Measurements from ENCODE around the gene CFAP410. TPM values are rescaled to one million over a fixed set of nuclear protein-coding genes. Genes with fewer than 3 reads are reported as not detected.
"Not testable (repeated sequence)": the region's sequence is repeated elsewhere in the genome, so short reads cannot be mapped to it uniquely, and the experiment has no call there.

Gene CFAP410
- polyA plus RNA-seq, 3 donors from 2014 or later: 30.0 to 36.4 (median 31.6) TPM

GRCh38 chr21:44353191-44353970, 14.2 kb upstream of the CFAP410 start, which contains the start of gene TRPM2:
TSS of gene TRPM2 (plus strand) at chr21:44353621. CDS start at chr21:44353701, 80 bp downstream.
- Mint-ChIP-seq H3K9me3 (no peaks in the 10 kb centered on the region), H3K36me3 (peaks cover 5 to 24% (median 23%) of the 10 kb centered on the region in 3 donors), H3K27ac (peak within 1 kb of the TSS; percentile 65 to 82 (median 74)), H3K4me3 (peak within 1 kb of the TSS; percentile 87 to 95 (median 91)), H3K4me1 (peaks cover 50 to 51% of the 10 kb centered on the region in 2 donors), H3K27me3 (ENCODE audit: low read depth in 3 of 3) (peaks cover 2 to 9% (median 2%) of the 10 kb centered on the region in 3 donors)
- DNase-seq: peak; percentile 44 to 51 (median 50)

- peaks cover 3 to 18% (median 17%) of the 10 kb centered on the region in 3 donors for H3K36me3 Mint-ChIP-seq
- no peaks in the 10 kb centered on the region for H3K9me3 Mint-ChIP-seq
- H3K4me1 Mint-ChIP-seq: peaks cover 50 to 51% of the 10 kb centered on the region in 2 donors
- peak overlapping the region; percentile 40 to 75 (median 54) for H3K27ac Mint-ChIP-seq
- H3K4me3 Mint-ChIP-seq: peak overlapping the region; percentile 87 to 95 (median 91)
- DNase-seq: peak; percentile 35 to 50 (median 43)
- peaks cover 2 to 9% (median 5%) of the 10 kb centered on the region in 3 donors for H3K27me3 Mint-ChIP-seq (ENCODE audit: low read depth in 3 of 3)
Observed at GRCh38 chr21:44352253-44352860, 13.2 kb upstream of the CFAP410 start.

- peaks cover 2 to 9% (median 8%) of the 10 kb centered on the region in 3 donors for H3K27me3 Mint-ChIP-seq (ENCODE audit: low read depth in 3 of 3)
- no peak for DNase-seq
- H3K27ac Mint-ChIP-seq: no peak overlapping the region
- peaks cover 48 to 49% of the 10 kb centered on the region in 2 donors for H3K4me1 Mint-ChIP-seq
- H3K36me3 Mint-ChIP-seq: peaks cover 3 to 18% (median 14%) of the 10 kb centered on the region in 3 donors
- peak overlapping the region in 3 of 5 donors; percentile 23 to 91 (median 87) for H3K4me3 Mint-ChIP-seq
- no peaks in the 10 kb centered on the region for H3K9me3 Mint-ChIP-seq
Observed at GRCh38 chr21:44351535-44352252, 12.5 kb upstream of the CFAP410 start.

- peaks cover 0 to 14% (median 6%) of the 10 kb centered on the region in 3 donors for H3K36me3 Mint-ChIP-seq
- no peak overlapping the region for H3K27ac Mint-ChIP-seq
- no peak for DNase-seq
- H3K27me3 Mint-ChIP-seq (ENCODE audit: low read depth in 3 of 3): peaks cover 2 to 15% (median 9%) of the 10 kb centered on the region in 3 donors
- H3K4me1 Mint-ChIP-seq: peaks cover 42 to 46% of the 10 kb centered on the region in 2 donors
- H3K4me3 Mint-ChIP-seq: peak overlapping the region in 3 of 5 donors; percentile 6 to 42 (median 23)
- no peaks in the 10 kb centered on the region for H3K9me3 Mint-ChIP-seq
Observed at GRCh38 chr21:44350773-44351481, 11.7 kb upstream of the CFAP410 start.

GRCh38 chr21:44349847-44350772, 10.9 kb upstream of the CFAP410 start:
- H3K27ac Mint-ChIP-seq: no peak overlapping the region
- DNase-seq: no peak
- H3K36me3 Mint-ChIP-seq: peaks cover 0 to 6% (median 0%) of the 10 kb centered on the region in 3 donors
- H3K4me3 Mint-ChIP-seq: no peak overlapping the region
- H3K9me3 Mint-ChIP-seq: no peaks in the 10 kb centered on the region
- H3K4me1 Mint-ChIP-seq: peaks cover 33 to 39% of the 10 kb centered on the region in 2 donors
- H3K27me3 Mint-ChIP-seq (ENCODE audit: low read depth in 3 of 3): peaks cover 2 to 15% (median 9%) of the 10 kb centered on the region in 3 donors

GRCh38 chr21:44349416-44349846, 10.2 kb upstream of the CFAP410 start:
- no peak for DNase-seq
- H3K27me3 Mint-ChIP-seq (ENCODE audit: low read depth in 3 of 3): peaks cover 2 to 15% (median 10%) of the 10 kb centered on the region in 3 donors
- H3K27ac Mint-ChIP-seq: no peak overlapping the region
- H3K36me3 Mint-ChIP-seq: peaks cover 0 to under 1% (median 0%) of the 10 kb centered on the region in 3 donors
- no peak overlapping the region for H3K4me3 Mint-ChIP-seq
- peaks cover 27 to 32% of the 10 kb centered on the region in 2 donors for H3K4me1 Mint-ChIP-seq
- no peaks in the 10 kb centered on the region for H3K9me3 Mint-ChIP-seq

- H3K4me1 Mint-ChIP-seq: peaks cover 21 to 27% of the 10 kb centered on the region in 2 donors
- peak overlapping the region in 1 of 5 donors; percentile 39 for H3K4me3 Mint-ChIP-seq
- H3K27ac Mint-ChIP-seq: no peak overlapping the region
- no peak for DNase-seq
- H3K9me3 Mint-ChIP-seq: no peaks in the 10 kb centered on the region
- H3K27me3 Mint-ChIP-seq (ENCODE audit: low read depth in 3 of 3): peaks cover 2 to 15% (median 10%) of the 10 kb centered on the region in 3 donors
- no peaks in the 10 kb centered on the region for H3K36me3 Mint-ChIP-seq
Observed at GRCh38 chr21:44348861-44349260, 9.7 kb upstream of the CFAP410 start.

- no peak for DNase-seq
- no peaks in the 10 kb centered on the region for H3K36me3 Mint-ChIP-seq
- no peaks in the 10 kb centered on the region for H3K9me3 Mint-ChIP-seq
- H3K27ac Mint-ChIP-seq: no peak overlapping the region
- H3K4me1 Mint-ChIP-seq: peaks cover 12 to 18% of the 10 kb centered on the region in 2 donors
- peaks cover 6 to 15% (median 10%) of the 10 kb centered on the region in 3 donors for H3K27me3 Mint-ChIP-seq (ENCODE audit: low read depth in 3 of 3)
- H3K4me3 Mint-ChIP-seq: peak overlapping the region in 1 of 5 donors; percentile 18
Observed at GRCh38 chr21:44347911-44348451, 8.8 kb upstream of the CFAP410 start.

GRCh38 chr21:44345495-44345894, 6.3 kb upstream of the CFAP410 start:
- no peak overlapping the region for H3K4me3 Mint-ChIP-seq
- no peaks in the 10 kb centered on the region for H3K9me3 Mint-ChIP-seq
- H3K36me3 Mint-ChIP-seq: no peaks in the 10 kb centered on the region
- H3K27me3 Mint-ChIP-seq (ENCODE audit: low read depth in 3 of 3): peaks cover 6 to 9% (median 8%) of the 10 kb centered on the region in 3 donors
- H3K27ac Mint-ChIP-seq: no peak overlapping the region
- H3K4me1 Mint-ChIP-seq: peaks cover 6 to 8% of the 10 kb centered on the region in 2 donors
- no peak for DNase-seq

GRCh38 chr21:44344541-44345183, 5.5 kb upstream of the CFAP410 start:
- Mint-ChIP-seq H3K4me1 (peaks cover 15% of the 10 kb centered on the region in 2 donors), H3K36me3 (no peaks in the 10 kb centered on the region), H3K27ac (no peak overlapping the region), H3K4me3 (no peak overlapping the region), H3K27me3 (ENCODE audit: low read depth in 3 of 3) (peaks cover 6 to 9% (median 9%) of the 10 kb centered on the region in 3 donors), H3K9me3 (no peaks in the 10 kb centered on the region)
- no peak for DNase-seq

GRCh38 chr21:44342981-44343380, 3.8 kb upstream of the CFAP410 start:
- DNase-seq, H3K4me3 Mint-ChIP-seq, H3K36me3 Mint-ChIP-seq, H3K9me3 Mint-ChIP-seq, H3K27ac Mint-ChIP-seq: not testable (repeated sequence)
- Mint-ChIP-seq H3K27me3 (ENCODE audit: low read depth in 3 of 3) (peaks cover 8 to 18% (median 15%) of the 10 kb centered on the region in 3 donors), H3K4me1 (peaks cover 18 to 23% of the 10 kb centered on the region in 2 donors)

Measured in immature natural killer cell (primary cell).